CD14-positive monocyte (primary cell): ENCODE data around the gene NEMP2. TPM values are rescaled to one million over a fixed set of nuclear protein-coding genes. Genes with fewer than 3 reads are reported as not detected.

ENCODE experiments used
- DNase-seq, 3 donors: peaks; one replicate each; pipeline ENCODE4 v3.0.0-alpha.2; 2011 to 2022
- H2AFZ ChIP-seq: 2 replicates; pipeline ENCODE4 v1.6.0; 2012; ENCODE audit warnings: mild to moderate bottlenecking, low read depth, low read length, inconsistent platforms; ENCODE audit not compliant: insufficient read depth, poor library complexity, severe bottlenecking
- H3K27ac ChIP-seq, 2 donors: 1 replicate in 1 of 2; 2 replicates in 1 of 2; pipeline ENCODE4 v1.5.1; 2012 to 2013; ENCODE audit warnings: low read length in 2 of 2, control low read depth in 1 of 2, inconsistent platforms in 1 of 2, low read depth in 1 of 2, mild to moderate bottlenecking in 1 of 2
- H3K27me3 ChIP-seq, 2 donors: one replicate each; pipeline versions ENCODE4 v1.6.0 to v1.6.1; 2011 to 2013; ENCODE audit warnings: low read length in 2 of 2; ENCODE audit not compliant: control insufficient read depth in 2 of 2, insufficient read depth in 2 of 2
- H3K36me3 ChIP-seq, 2 donors: replicated peaks in 1 of 2; 1 replicate in 1 of 2; 2 replicates in 1 of 2; pipeline versions ENCODE4 v1.5.1 to v1.6.1; 2012 to 2013; ENCODE audit warnings: low read length in 2 of 2, control low read depth in 1 of 2, inconsistent platforms in 1 of 2, mild to moderate bottlenecking in 1 of 2; ENCODE audit not compliant: insufficient read depth in 2 of 2, control insufficient read depth in 1 of 2
- H3K4me1 ChIP-seq, 2 donors: 1 replicate in 1 of 2; 2 replicates in 1 of 2; pipeline versions ENCODE4 v1.5.1 to v1.6.1; 2012 to 2013; ENCODE audit warnings: low read length in 2 of 2, control low read depth in 1 of 2, inconsistent platforms in 1 of 2, mild to moderate bottlenecking in 1 of 2, moderate library complexity in 1 of 2; ENCODE audit not compliant: insufficient read depth in 2 of 2, control insufficient read depth in 1 of 2
- H3K4me2 ChIP-seq: replicated peaks from 2 replicates; pipeline ENCODE3; 2012; ENCODE audit warnings: low read length, moderate library complexity, mild to moderate bottlenecking; ENCODE audit not compliant: poor library complexity, severe bottlenecking; ENCODE audit errors: extremely low read depth
- H3K4me3 ChIP-seq, 3 experiments: fragments of 200-600 bp in 1 of 3; sonication (generic) in 1 of 3; replicated peaks in 1 of 3; 1 replicate in 2 of 3; 2 replicates in 1 of 3; pipeline ENCODE4 v1.5.1; 2011 to 2013; ENCODE audit warnings: low read length in 3 of 3, mild to moderate bottlenecking in 3 of 3, control low read depth in 2 of 3, low read depth in 2 of 3, inconsistent platforms in 1 of 3, moderate library complexity in 1 of 3
- H3K79me2 ChIP-seq: 2 replicates; pipeline ENCODE4 v1.6.0; 2012; ENCODE audit warnings: mild to moderate bottlenecking, control low read depth, inconsistent platforms, low read length, moderate library complexity; ENCODE audit not compliant: insufficient read depth
- H3K9ac ChIP-seq: 2 replicates; pipeline ENCODE4 v1.6.0; 2017; ENCODE audit warnings: low read length, mild to moderate bottlenecking; ENCODE audit not compliant: insufficient read depth, poor library complexity, severe bottlenecking
- H3K9me3 ChIP-seq, 2 donors: replicated peaks in 1 of 2; 1 replicate in 1 of 2; 2 replicates in 1 of 2; pipeline versions ENCODE4 v1.5.1 to v1.6.1; 2012 to 2013; ENCODE audit warnings: low read length in 2 of 2, control low read depth in 1 of 2; ENCODE audit not compliant: control insufficient read depth in 1 of 2, insufficient read depth in 1 of 2
- H4K20me1 ChIP-seq: 2 replicates; pipeline ENCODE4 v1.6.0; 2012; ENCODE audit warnings: mild to moderate bottlenecking, low read length, control low read depth, moderate library complexity; ENCODE audit not compliant: insufficient read depth
- H3K27ac Mint-ChIP-seq, 7 donors: one replicate each; pipeline ENCODE4 v1.8.0; 2020; ENCODE audit warnings: mild to moderate bottlenecking in 7 of 7, mixed read lengths in 7 of 7, moderate library complexity in 6 of 7, inconsistent platforms in 2 of 7
- H3K27me3 Mint-ChIP-seq, 3 donors: one replicate each; pipeline ENCODE4 v1.8.0; 2021 to 2022; ENCODE audit warnings: low read depth in 3 of 3, mild to moderate bottlenecking in 3 of 3, mixed read lengths in 3 of 3, moderate library complexity in 3 of 3, inconsistent platforms in 1 of 3
- H3K36me3 Mint-ChIP-seq, 2 donors: one replicate each; pipeline ENCODE4 v1.8.0; 2020; ENCODE audit warnings: mixed read lengths in 2 of 2, inconsistent platforms in 1 of 2, mild to moderate bottlenecking in 1 of 2
- H3K4me1 Mint-ChIP-seq: one replicate; pipeline ENCODE4 v1.8.0; 2020; ENCODE audit warnings: mild to moderate bottlenecking, mixed read lengths
- H3K4me3 Mint-ChIP-seq, 2 donors: one replicate each; pipeline ENCODE4 v1.8.0; 2020; ENCODE audit warnings: mild to moderate bottlenecking in 2 of 2, mixed read lengths in 2 of 2, moderate library complexity in 1 of 2
- H3K9me3 Mint-ChIP-seq, 7 donors: one replicate each; pipeline ENCODE4 v1.8.0; 2020 to 2022; ENCODE audit warnings: mixed read lengths in 7 of 7, mild to moderate bottlenecking in 6 of 7, moderate library complexity in 6 of 7, inconsistent platforms in 2 of 7
- WGBS: methylation state at CpG from one replicate; pipeline ENCODE4 v1.1.5; 2013; ENCODE audit warnings: missing lambda C conversion rate; ENCODE audit not compliant: insufficient coverage; 5-methylcytosine and 5-hydroxymethylcytosine counted together
- intact Hi-C, 2 donors: fragments of 100-400 bp; cut with micrococcal nuclease; formaldehyde crosslinking; loops; one replicate each; pipeline versions ENCODE4 v1.15.0 to v1.15.1; 2023
- polyA plus RNA-seq, 3 donors: library from polyadenylated mRNA; depleted of rRNA in 1 of 3; unstranded in 2 of 3; stranded (reverse) in 1 of 3; fragments of 300-500 nt in 2 of 3; fragments of >200 nt in 1 of 3; fragmentation: Illumina TruSeq in 2 of 3; gene quantifications; 1 replicate in 2 of 3; 2 replicates in 1 of 3; pipeline ENCODE4 v1.2.3, GENCODE V29; 2012 to 2021
- TF ChIP-seq, protein P1 (sequence below): fragments of 200-600 bp; IDR thresholded peaks from one replicate; pipeline ENCODE4 v1.8.0; 2022; ENCODE audit warnings: antibody characterized with exemption, mild to moderate bottlenecking

NEMP2 gene
- polyA plus RNA-seq, 3 donors: 0.44 to 2.5 (median 1.5) TPM

DNA sequence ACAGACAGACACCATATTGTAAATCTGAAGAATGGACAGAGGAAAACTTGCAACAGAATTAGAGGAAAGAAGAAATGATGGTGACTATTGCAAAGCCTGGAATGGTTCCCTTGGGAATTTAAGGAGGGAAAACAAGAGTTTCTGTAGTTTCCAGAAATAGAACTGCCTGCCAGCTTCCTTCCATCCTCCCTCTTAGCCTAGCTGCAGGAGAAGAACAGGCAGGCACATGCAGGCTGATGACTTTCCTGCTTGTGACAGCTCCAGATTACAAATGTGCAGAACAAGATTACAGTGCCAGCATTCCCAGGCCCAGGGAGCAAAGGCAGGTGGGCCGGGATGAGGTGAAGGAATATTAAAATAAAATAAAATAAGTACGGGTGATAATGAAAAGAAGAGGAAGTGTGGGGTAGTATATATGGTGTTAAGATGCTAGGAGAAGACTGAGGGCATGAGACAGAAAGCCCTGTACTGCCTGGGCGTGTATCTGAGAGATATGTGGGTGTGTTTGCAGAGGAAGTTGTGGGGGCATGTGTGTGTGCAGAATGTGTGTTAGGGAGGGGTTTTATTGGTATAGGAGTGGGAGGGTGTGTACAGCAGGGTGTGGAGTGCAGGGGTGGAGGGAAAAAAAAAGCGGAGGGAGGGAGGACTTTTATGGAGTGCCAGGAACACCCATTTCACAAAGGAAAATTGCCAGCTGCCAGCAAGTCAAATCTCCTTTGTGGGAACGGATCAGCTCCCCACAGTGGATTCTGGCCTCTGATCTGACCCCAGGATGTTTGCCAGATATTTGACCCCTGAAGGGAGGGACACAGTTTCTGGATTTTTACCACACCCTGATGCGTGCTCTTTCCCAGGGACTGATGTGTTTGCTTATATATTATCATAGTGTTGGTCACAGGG, 43.9 kb upstream of the NEMP2 start:
- Mint-ChIP-seq H3K27me3 (peaks cover 0 to 2% (median 2%) of the 10 kb centered on the region in 3 donors), H3K36me3 (no peaks in the 10 kb centered on the region), H3K4me1 (peaks cover 7% of the 10 kb centered on the region), H3K27ac (no peak overlapping the region), H3K4me3 (no peak overlapping the region), H3K9me3 (peaks cover 0 to 3% (median 0%) of the 10 kb centered on the region in 7 donors)
- H3K27me3 ChIP-seq: no peaks in the 10 kb centered on the region
- H3K36me3 ChIP-seq: no peaks in the 10 kb centered on the region
- H3K4me3 ChIP-seq: no peak overlapping the region
- intact Hi-C loops: no loop called here
- TF ChIP-seq, protein P1, sequence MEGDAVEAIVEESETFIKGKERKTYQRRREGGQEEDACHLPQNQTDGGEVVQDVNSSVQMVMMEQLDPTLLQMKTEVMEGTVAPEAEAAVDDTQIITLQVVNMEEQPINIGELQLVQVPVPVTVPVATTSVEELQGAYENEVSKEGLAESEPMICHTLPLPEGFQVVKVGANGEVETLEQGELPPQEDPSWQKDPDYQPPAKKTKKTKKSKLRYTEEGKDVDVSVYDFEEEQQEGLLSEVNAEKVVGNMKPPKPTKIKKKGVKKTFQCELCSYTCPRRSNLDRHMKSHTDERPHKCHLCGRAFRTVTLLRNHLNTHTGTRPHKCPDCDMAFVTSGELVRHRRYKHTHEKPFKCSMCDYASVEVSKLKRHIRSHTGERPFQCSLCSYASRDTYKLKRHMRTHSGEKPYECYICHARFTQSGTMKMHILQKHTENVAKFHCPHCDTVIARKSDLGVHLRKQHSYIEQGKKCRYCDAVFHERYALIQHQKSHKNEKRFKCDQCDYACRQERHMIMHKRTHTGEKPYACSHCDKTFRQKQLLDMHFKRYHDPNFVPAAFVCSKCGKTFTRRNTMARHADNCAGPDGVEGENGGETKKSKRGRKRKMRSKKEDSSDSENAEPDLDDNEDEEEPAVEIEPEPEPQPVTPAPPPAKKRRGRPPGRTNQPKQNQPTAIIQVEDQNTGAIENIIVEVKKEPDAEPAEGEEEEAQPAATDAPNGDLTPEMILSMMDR: no peak
- no peak for DNase-seq
- H3K4me1 ChIP-seq: no peaks in the 10 kb centered on the region
- no peak overlapping the region for H3K27ac ChIP-seq
- H3K79me2 ChIP-seq: no peaks in the 10 kb centered on the region
- 60% methylated on average over 5 of the region's 6 CpGs for WGBS
- no peaks in the 10 kb centered on the region for H4K20me1 ChIP-seq
- H3K9me3 ChIP-seq: no peaks in the 10 kb centered on the region
- H3K4me2 ChIP-seq: no peak overlapping the region
- H3K9ac ChIP-seq: no peak overlapping the region
- H2AFZ ChIP-seq: no peak overlapping the region

DNA sequence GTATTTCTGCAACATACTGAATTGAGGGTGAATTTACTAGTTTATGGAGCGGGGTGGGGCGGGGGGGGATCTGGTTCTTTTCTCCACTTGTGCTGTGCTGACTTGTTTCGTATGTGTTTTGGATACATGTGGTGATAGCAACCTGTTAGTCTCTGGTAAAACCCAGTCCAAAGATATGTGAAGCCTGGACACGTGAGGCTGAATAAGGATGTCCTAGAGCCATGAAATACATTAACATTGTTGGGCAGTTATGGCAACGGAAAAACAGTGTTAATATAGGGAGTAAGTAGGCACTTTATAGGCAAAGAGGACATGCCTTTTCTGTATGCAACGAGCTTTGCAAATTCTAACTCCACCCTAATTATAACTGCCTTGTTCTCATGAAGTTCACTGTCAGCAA, 42.1 kb upstream of the NEMP2 start:
- Histone ChIP-seq H3K36me3 (no peaks in the 10 kb centered on the region), H3K27ac (no peak overlapping the region), H3K4me2 (no peak overlapping the region), H3K9ac (no peak overlapping the region), H3K4me1 (no peaks in the 10 kb centered on the region), H3K4me3 (no peak overlapping the region), H3K79me2 (no peaks in the 10 kb centered on the region), H2AFZ (no peak overlapping the region), H3K9me3 (no peaks in the 10 kb centered on the region), H3K27me3 (no peaks in the 10 kb centered on the region), H4K20me1 (no peaks in the 10 kb centered on the region)
- 100% methylated on average over 3 of the region's 6 CpGs for WGBS
- intact Hi-C loops: no loop called here
- no peak for DNase-seq
- no peak overlapping the region for H3K27ac Mint-ChIP-seq
- peaks cover 7% of the 10 kb centered on the region for H3K4me1 Mint-ChIP-seq
- H3K4me3 Mint-ChIP-seq: no peak overlapping the region
- H3K36me3 Mint-ChIP-seq: no peaks in the 10 kb centered on the region
- H3K9me3 Mint-ChIP-seq: peaks cover 0 to 3% (median 0%) of the 10 kb centered on the region in 7 donors
- TF ChIP-seq, protein P1: no peak
- H3K27me3 Mint-ChIP-seq: peaks cover 0 to 2% (median 2%) of the 10 kb centered on the region in 3 donors
